Activated CD4-positive, alpha-beta T cell treated with anti-CD3 and anti-CD28 coated beads, Interleukin-2, Interleukin-4, amounts not matched to agents 100 ng/mL and 50 ng/mL, durations not matched to agents 16 hours and 8 hours (primary cell): ENCODE data around the gene RIOK3.
A peak's percentile ranks its signal among the peaks of the same experiment; 100 is the strongest.
"Not testable (repeated sequence)": the region's sequence is repeated elsewhere in the genome, so short reads cannot be mapped to it uniquely, and the experiment has no call there.

ENCODE experiments used
- DNase-seq: peaks from one replicate; pipeline ENCODE4 v3.0.0-alpha.2; 2020; ENCODE audit warnings: low spot score

RIOK3 gene, protein sequence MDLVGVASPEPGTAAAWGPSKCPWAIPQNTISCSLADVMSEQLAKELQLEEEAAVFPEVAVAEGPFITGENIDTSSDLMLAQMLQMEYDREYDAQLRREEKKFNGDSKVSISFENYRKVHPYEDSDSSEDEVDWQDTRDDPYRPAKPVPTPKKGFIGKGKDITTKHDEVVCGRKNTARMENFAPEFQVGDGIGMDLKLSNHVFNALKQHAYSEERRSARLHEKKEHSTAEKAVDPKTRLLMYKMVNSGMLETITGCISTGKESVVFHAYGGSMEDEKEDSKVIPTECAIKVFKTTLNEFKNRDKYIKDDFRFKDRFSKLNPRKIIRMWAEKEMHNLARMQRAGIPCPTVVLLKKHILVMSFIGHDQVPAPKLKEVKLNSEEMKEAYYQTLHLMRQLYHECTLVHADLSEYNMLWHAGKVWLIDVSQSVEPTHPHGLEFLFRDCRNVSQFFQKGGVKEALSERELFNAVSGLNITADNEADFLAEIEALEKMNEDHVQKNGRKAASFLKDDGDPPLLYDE

GRCh38 chr18:23452728-23453679, at the start of gene RIOK3:
Gene RIOK3, plus strand, starts transcription at chr18:23453287. Its CDS starts 153 bp downstream, at chr18:23453440.
- peak; percentile 97 for DNase-seq

DNA sequence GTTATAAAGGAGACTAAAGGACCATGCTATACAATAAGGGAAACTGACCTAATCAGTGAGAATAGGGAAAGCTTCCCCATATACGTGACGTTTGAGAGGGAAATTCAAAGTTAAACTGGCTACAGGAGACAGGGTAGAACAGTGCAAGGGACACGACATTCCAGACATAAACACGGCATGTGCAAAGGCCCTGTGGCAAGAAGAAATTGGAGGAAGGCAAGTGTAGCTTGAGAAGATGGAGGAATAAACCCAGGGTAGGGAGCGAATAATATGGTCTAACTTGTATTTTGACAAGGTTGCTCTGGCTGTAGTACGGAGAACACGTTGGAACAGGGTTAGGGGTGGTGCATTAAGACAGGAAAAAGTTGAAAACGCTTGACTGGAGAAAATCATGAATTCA, 49.8 kb upstream of the RIOK3 start:
- DNase-seq = no peak

DNA sequence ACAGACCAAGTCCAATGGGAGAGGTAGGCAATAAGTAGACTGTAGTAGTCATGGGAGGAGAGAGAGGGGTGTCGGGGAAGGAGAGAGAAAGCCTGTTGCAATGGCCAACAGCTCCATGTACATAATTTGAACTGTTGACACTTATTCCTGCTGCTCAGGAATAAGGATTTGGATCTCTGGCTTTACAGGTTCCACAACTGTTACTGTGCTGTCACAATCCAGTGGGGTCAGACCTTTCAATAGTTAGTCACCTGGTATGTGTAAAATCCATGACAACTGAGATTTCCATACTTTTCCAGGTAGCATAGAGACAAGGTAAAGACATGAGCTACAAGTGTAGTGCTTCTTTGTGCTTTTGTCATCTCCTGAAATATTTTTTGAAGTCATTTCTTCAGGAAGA, 47.5 kb upstream of the RIOK3 start:
- DNase-seq = no peak

GRCh38 chr18:23406271-23406787, 46.8 kb upstream of the RIOK3 start:
- DNase-seq = no peak

GRCh38 chr18:23412351-23412964, 40.6 kb upstream of the RIOK3 start:
- DNase-seq = no peak

GRCh38 chr18:23415515-23415914, 37.6 kb upstream of the RIOK3 start:
- DNase-seq = no peak

DNA sequence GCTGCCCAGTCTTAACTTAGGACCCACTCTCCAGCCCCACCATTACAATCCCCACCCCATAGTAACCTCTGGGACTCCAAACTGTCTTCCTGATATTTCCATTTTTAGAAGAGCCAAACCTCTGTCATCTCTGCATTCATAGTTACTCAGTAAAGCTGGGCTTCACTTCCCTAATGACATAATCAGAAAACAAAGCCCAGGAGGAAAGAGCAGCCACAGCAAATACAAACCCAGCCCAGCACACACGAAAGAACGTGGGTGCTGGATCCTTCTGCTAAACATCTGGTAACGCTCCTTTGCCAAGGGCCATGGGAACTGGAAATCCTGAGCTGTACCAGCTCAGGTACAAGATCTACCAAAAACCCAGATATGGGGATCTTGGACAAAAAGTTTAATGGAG, 36.8 kb upstream of the RIOK3 start:
- DNase-seq = no peak

DNA sequence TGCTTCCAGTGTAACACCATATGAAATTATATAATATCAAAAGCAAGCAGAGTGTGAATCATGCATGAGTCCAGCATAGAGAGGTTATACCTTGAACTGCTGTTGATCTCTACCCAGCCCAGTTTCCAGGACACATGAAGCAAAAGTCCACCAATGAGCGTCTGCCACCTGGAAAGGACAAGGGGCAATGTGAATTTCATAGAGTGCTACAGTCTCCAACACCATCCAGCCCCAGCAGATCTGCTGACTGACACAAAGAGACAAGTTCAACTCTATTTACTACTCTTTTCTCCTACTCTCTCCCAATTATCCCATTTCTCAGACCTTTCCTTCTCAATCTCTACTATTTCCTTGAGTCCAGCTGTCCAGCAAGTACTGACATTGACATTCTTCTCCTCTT, 31.8 kb upstream of the RIOK3 start:
- no peak for DNase-seq

GRCh38 chr18:23422751-23423418, 30.2 kb upstream of the RIOK3 start:
- peak; percentile 23 for DNase-seq

- no peak for DNase-seq
These were observed 28.5 kb upstream of the RIOK3 start for GRCh38 chr18:23424616-23425015.

DNA sequence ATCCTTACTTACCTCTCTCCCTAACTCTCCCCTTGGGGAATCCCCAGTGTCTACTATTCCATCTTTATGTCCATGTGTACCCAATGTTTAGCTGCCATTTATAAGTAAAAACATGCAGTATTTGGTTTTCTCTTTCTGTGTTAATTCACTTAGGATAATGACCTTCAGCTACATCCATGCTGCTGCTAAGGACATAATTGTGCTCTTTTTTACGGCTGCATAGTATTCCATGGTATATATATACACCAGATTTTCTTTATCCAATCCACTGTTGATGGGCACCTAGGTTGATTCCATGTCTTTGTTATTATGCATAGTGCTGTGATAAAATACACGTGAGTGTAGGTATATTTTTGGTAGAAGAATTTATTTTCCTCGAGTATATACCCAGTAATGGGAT, 24.3 kb upstream of the RIOK3 start:
- no peak for DNase-seq

DNA sequence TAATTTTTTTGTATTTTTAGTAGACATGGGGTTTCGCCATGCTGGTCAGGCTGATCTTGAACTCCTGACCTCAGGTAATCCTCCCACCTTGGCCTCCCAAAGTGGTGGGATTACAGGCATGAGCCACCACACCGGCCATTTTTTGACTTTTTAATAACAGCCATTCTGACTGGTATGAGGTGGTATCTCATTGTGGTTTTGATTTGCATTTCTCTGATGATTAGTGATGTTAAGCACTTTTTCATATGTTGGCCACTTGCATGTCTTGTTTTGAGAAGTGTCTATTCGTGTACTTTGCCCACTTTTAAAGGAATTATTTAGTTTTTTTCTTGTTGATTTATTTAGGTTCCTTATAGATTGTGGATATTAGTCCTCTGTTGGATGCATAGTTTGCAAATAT, 23.5 kb upstream of the RIOK3 start:
- not testable (repeated sequence) for DNase-seq

DNA sequence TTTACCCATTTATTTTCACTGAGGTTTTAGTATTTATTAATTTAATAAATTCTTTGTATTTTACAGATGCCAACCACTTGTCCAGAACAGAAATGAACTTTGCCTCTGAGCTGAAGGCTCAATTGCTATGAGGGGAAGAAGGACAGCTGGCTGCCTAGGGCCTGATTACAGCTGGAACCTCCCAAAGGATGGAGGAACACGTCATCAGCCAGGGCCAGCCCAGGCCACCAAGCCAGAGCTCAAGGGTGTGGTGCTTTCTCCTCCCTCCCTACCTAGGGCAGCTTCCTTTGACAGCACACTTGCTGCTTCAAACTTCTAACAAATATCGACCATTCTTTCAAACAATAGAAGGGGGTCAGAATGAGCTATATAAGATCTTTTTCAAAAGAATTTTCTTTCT, 19.7 kb upstream of the RIOK3 start:
- DNase-seq = no peak

GRCh38 chr18:23437357-23438045, 15.6 kb upstream of the RIOK3 start:
- DNase-seq = peak; percentile 83

GRCh38 chr18:23438046-23438377, 15.1 kb upstream of the RIOK3 start:
- no peak for DNase-seq

- DNase-seq = no peak
These were observed 14.3 kb upstream of the RIOK3 start for GRCh38 chr18:23438608-23439366.

DNA sequence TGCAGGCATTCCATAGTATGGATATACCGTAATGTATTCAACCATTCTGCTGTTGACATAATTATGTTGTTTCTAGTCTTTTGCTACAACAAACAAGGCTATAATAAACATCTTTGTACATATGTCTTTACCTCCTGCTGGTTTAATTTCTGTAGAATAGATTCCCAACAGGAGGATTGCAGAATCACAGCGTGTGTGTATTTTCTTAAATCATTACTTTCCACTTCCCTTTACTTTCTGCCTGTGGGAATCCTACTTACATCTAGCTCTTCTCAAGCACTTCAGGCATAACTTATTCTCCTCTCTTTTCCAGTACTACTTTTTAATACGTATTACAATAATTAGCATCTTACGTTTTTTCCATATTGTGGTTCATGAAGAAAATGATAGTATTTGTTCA, 13.0 kb upstream of the RIOK3 start:
- no peak for DNase-seq

DNA sequence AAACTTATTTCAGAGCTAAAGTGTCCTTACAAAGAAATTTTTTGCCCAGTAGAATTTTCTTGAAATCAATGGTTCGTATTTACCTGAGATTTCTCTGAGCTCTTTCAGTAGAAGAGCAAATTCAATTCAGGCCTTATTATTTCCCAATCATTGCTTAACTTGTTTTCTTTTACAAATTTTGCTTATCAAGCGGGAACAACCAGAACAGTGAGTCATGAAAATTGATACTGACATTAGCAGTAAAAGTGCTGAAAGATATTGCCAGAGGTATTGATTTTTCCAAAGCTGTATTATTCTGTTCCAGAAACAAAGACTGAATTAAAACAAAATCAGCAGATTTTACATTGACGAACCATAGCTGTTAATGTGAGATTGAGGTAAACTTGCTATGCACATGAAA, 10.1 kb upstream of the RIOK3 start:
- DNase-seq = no peak

- no peak for DNase-seq
These were observed 4.8 kb upstream of the RIOK3 start for GRCh38 chr18:23448291-23448690.

DNA sequence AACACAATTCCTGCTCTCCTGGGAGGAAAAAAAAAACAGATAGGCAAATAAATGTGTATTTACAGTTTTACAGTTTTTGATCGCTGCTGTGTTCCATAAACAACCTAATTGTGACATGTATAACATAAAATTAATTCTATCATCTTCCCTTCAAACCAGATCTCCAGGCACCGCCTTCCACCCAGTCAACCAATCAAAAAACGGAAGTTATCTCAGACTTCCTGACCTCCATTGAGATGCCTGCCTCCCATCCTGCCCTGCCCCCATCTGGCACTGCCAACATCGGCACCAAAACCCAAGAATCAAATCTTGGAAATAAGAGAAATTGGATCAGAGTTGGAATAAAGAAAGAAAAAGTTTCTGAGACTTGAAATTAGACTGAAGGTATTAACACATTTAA, 3.1 kb upstream of the RIOK3 start:
- no peak for DNase-seq
